IMR-90 (cell line): ENCODE measurements around the gene MYO3B. TPM values are rescaled to one million over a fixed set of nuclear protein-coding genes. Genes with fewer than 3 reads are reported as not detected.

Experiments used
- ATAC-seq: fragments of 200-7000 bp; cut with Tn5 transposase; 2 replicates; pipeline ENCODE4 v1.9.1; 2020; ENCODE audit warnings: low read depth, mild to moderate bottlenecking, moderate library complexity
- BruUV-seq: library from RNA; stranded (reverse); fragments of 400-500 nt; replicated peaks from 2 replicates; lab custom pipeline; 2021; lab: Mats Ljungman, UMichigan
- CTCF ChIA-PET: fragments of 300-600 bp; formaldehyde crosslinking; extraction: SDS; loops from one replicate; lab custom pipeline; 2021; ENCODE audit warnings: antibody characterized with exemption; lab: Yijun Ruan, JAX
- POLR2A ChIA-PET: fragments of 300-600 bp; sonication (Branson Sonifier 250); formaldehyde crosslinking; loops from one replicate; lab custom pipeline; 2022; ENCODE audit warnings: antibody characterized with exemption; ENCODE audit not compliant: unreplicated experiment; lab: Charles Lee
- DNase-seq: peaks from one replicate; pipeline ENCODE4 v3.0.0; 2013
- H2AFZ ChIP-seq: replicated peaks from 2 replicates; pipeline ENCODE3; 2013; ENCODE audit warnings: low read length, mild to moderate bottlenecking; ENCODE audit not compliant: poor library complexity
- H2AK5ac ChIP-seq: 2 replicates; pipeline ENCODE4 v1.6.1; 2013; ENCODE audit warnings: low read depth, low read length, inconsistent platforms
- H2AK9ac ChIP-seq: replicated peaks from 2 replicates; pipeline ENCODE3; 2013; ENCODE audit warnings: mild to moderate bottlenecking, low read depth, low read length, moderate library complexity; ENCODE audit not compliant: poor library complexity
- H2BK120ac ChIP-seq: 2 replicates; pipeline ENCODE4 v1.6.1; 2013; ENCODE audit warnings: low read depth, low read length, inconsistent platforms
- H2BK15ac ChIP-seq: 3 replicates; pipeline ENCODE4 v1.6.1; 2013; ENCODE audit warnings: low read depth, low read length, inconsistent platforms
- H2BK20ac ChIP-seq: 2 replicates; pipeline ENCODE4 v1.6.1; 2013; ENCODE audit warnings: low read depth, mild to moderate bottlenecking, inconsistent platforms, low read length, moderate library complexity
- H2BK5ac ChIP-seq: 2 replicates; pipeline ENCODE4 v1.6.1; 2013; ENCODE audit warnings: mild to moderate bottlenecking, low read depth, low read length, inconsistent platforms; ENCODE audit not compliant: poor library complexity, severe bottlenecking
- H3K14ac ChIP-seq: replicated peaks from 2 replicates; pipeline ENCODE4 v1.6.1; 2013; ENCODE audit warnings: low read depth, low read length, inconsistent platforms
- H3K18ac ChIP-seq: 2 replicates; pipeline ENCODE4 v1.6.1; 2013; ENCODE audit warnings: low read depth, low read length, control low read depth
- H3K23ac ChIP-seq: 2 replicates; pipeline ENCODE4 v1.6.1; 2013; ENCODE audit warnings: low read depth, low read length, inconsistent platforms
- H3K27ac ChIP-seq: 2 replicates; pipeline ENCODE4 v1.5.1; 2013; ENCODE audit warnings: mild to moderate bottlenecking, control low read depth, low read length; ENCODE audit not compliant: insufficient read depth
- H3K27me3 ChIP-seq: 2 replicates; pipeline ENCODE4 v1.6.1; 2013; ENCODE audit warnings: low read length; ENCODE audit not compliant: control insufficient read depth, insufficient read depth
- H3K36me3 ChIP-seq: 2 replicates; pipeline ENCODE4 v1.6.1; 2013; ENCODE audit warnings: low read length, mixed read lengths; ENCODE audit not compliant: control insufficient read depth, insufficient read depth
- H3K4ac ChIP-seq: 2 replicates; pipeline ENCODE4 v1.6.1; 2013; ENCODE audit warnings: low read depth, low read length, inconsistent platforms
- H3K4me1 ChIP-seq: 2 replicates; pipeline ENCODE4 v1.6.1; 2013; ENCODE audit warnings: low read length, mixed read lengths; ENCODE audit not compliant: control insufficient read depth, insufficient read depth
- H3K4me2 ChIP-seq: 2 replicates; pipeline ENCODE4 v1.6.1; 2013; ENCODE audit warnings: low read depth, mild to moderate bottlenecking, control low read depth, low read length, moderate library complexity
- H3K4me3 ChIP-seq: 2 replicates; pipeline ENCODE4 v1.5.1; 2013; ENCODE audit warnings: low read depth, mild to moderate bottlenecking, control low read depth, low read length, moderate library complexity; ENCODE audit not compliant: insufficient read depth
- H3K56ac ChIP-seq: 2 replicates; pipeline ENCODE4 v1.6.1; 2013; ENCODE audit warnings: low read length, inconsistent platforms; ENCODE audit not compliant: insufficient read depth; ENCODE audit errors: extremely low read depth
- H3K79me1 ChIP-seq, 2 experiments: 2 replicates each; pipeline ENCODE4 v1.6.1; 2013; ENCODE audit warnings: low read length in 2 of 2, inconsistent platforms in 1 of 2, low read depth in 1 of 2
- H3K9ac ChIP-seq: 2 replicates; pipeline ENCODE4 v1.6.1; 2013; ENCODE audit warnings: low read depth, low read length, control low read depth
- H3K9me1 ChIP-seq: 2 replicates; pipeline ENCODE4 v1.6.1; 2013; ENCODE audit warnings: low read length, inconsistent platforms; ENCODE audit not compliant: insufficient read depth
- H3K9me3 ChIP-seq: 2 replicates; pipeline ENCODE4 v1.6.1; 2013; ENCODE audit warnings: low read length; ENCODE audit not compliant: control insufficient read depth, insufficient read depth
- H4K20me1 ChIP-seq: 2 replicates; pipeline ENCODE4 v1.6.1; 2013; ENCODE audit warnings: low read length, inconsistent platforms; ENCODE audit not compliant: insufficient read depth
- H4K5ac ChIP-seq: 2 replicates; pipeline ENCODE4 v1.6.1; 2013; ENCODE audit warnings: mild to moderate bottlenecking, low read depth, low read length, control low read depth
- H4K8ac ChIP-seq, 2 experiments: 2 replicates each; pipeline ENCODE4 v1.6.1; 2013; ENCODE audit warnings: low read depth in 2 of 2, low read length in 2 of 2, control low read depth in 1 of 2, inconsistent platforms in 1 of 2
- H4K91ac ChIP-seq: 2 replicates; pipeline ENCODE4 v1.6.1; 2013; ENCODE audit warnings: low read depth, low read length, inconsistent platforms; ENCODE audit not compliant: insufficient read depth
- CEBPB ChIP-seq: IDR thresholded peaks from 2 replicates; pipeline ENCODE4 v1.6.1; 2012; ENCODE audit warnings: low read depth, low read length, improper control_type of control experiment
- FOS ChIP-seq: fragments of 150-350 bp; IDR thresholded peaks from 2 replicates; pipeline ENCODE4 v1.6.1; 2016; ENCODE audit warnings: low read depth, low read length
- SMC3 ChIP-seq: fragments of 150-350 bp; IDR thresholded peaks from 2 replicates; pipeline ENCODE4 v1.6.1; 2016; ENCODE audit warnings: low read depth, mild to moderate bottlenecking, antibody characterized with exemption, low read length, moderate library complexity
- WGBS, 2 experiments: methylation state at CpG; one replicate each; pipeline versions ENCODE4 v1.1.5 to v1.1.7; 2013; ENCODE audit warnings: missing lambda C conversion rate in 2 of 2; ENCODE audit not compliant: insufficient read length in 1 of 2; ENCODE audit errors: extremely low coverage in 2 of 2; 5-methylcytosine and 5-hydroxymethylcytosine counted together
- dilution Hi-C: fragments of 300-500 bp; cut with HindIII; formaldehyde crosslinking; loops from one replicate; pipeline ENCODE4 v1.14.3; 2018; ENCODE audit warnings: low sequenced_read_pairs; ENCODE audit not compliant: unreplicated experiment
- in situ Hi-C: fragments of 300-500 bp; cut with MboI; formaldehyde crosslinking; loops from 3 replicates; pipeline ENCODE4 v1.14.3; 2019; ENCODE audit warnings: low sequenced_read_pairs, inconsistent platforms, mixed read lengths
- intact Hi-C: fragments of 100-400 bp; cut with micrococcal nuclease; formaldehyde crosslinking; loops from 2 replicates; pipeline ENCODE4 v1.10.0; 2022
- polyA plus RNA-seq, 3 experiments: library from polyadenylated mRNA; depleted of rRNA; stranded (reverse); fragments of >200 nt; gene quantifications; 2 replicates each; pipeline ENCODE4 v1.2.3, GENCODE V29; 2012; ENCODE audit warnings: low replicate concordance in 1 of 3
- total RNA-seq: library from RNA; depleted of rRNA; stranded (reverse); fragments of >200 nt; gene quantifications from 2 replicates; pipeline ENCODE4 v1.2.3, GENCODE V29; 2012

MYO3B gene
- total and polyA plus RNA-seq, 2 of the 4 experiments (the other 2 are of a cell fraction), result 0.02 TPM; not detected in 1

DNA sequence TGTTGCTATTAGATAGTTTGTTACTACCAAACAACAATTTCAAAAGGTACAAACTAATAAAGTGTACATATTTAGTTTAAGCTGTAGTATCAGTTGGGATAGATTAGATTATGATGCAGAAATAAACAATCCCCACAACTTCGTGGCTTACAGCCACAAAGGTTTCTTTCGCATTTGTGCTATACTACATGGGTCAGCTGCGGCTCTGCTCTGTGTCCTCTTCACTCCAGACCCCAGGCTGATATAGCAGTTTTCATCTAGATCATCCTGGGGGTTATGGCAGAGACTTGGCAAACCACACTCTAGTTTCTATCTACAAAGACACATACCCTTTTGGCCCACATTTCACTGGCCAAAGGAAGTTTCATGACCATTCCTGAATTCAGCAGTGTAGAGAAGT lies 429.2 kb downstream of the MYO3B start:
- CTCF ChIA-PET, result interaction anchor here (0.6 kb wide), 1 partner anchor 325 kb away, joined by 3 read pairs; no protein-coding TSS in a partner anchor
- intact Hi-C loops, result no loop called here

More for the DNA sequence above, 429.2 kb downstream of the MYO3B start:
- Histone ChIP-seq H3K4me1 (no peaks in the 10 kb centered on the region), H2BK5ac (no peak overlapping the region), H3K36me3 (no peaks in the 10 kb centered on the region), H3K4me2 (no peak overlapping the region), H3K18ac (no peak overlapping the region), H3K4ac (no peak overlapping the region), H3K14ac (no peak overlapping the region), H3K9me1 (no peaks in the 10 kb centered on the region), H4K20me1 (no peaks in the 10 kb centered on the region), H3K23ac (no peak overlapping the region), H2BK15ac (no peak overlapping the region), H3K9me3 (no peaks in the 10 kb centered on the region), H2AFZ (no peak overlapping the region), H2BK120ac (no peak overlapping the region), H3K27ac (no peak overlapping the region), H2BK20ac (no peak overlapping the region), H3K56ac (no peak overlapping the region), H2AK5ac (no peak overlapping the region), H3K27me3 (no peaks in the 10 kb centered on the region), H3K79me1 (no peaks in the 10 kb centered on the region), H3K4me3 (no peak overlapping the region), H2AK9ac (no peak overlapping the region), H3K9ac (no peak overlapping the region), H4K5ac (no peak overlapping the region), H4K8ac (no peak overlapping the region), H4K91ac (no peak overlapping the region)
- BruUV-seq, result no TSS peak
- dilution Hi-C loops, result no loop called here
- no CpG with 5 or more reads among the region's 3 CpGs for WGBS, 2 experiments
- ATAC-seq (no peak), DNase-seq (no peak)
- POLR2A ChIA-PET, result no interaction called here
- no peak for TF ChIP-seq CEBPB
- TF ChIP-seq SMC3, result no peak
- TF ChIP-seq FOS, result no peak
- in situ Hi-C loops, result no loop called here
